NAMALWA (cell line): Measurements from ENCODE around the gene BAZ2B.

Experiments
- DNase-seq: peaks from one replicate; pipeline ENCODE4 v3.0.0-alpha.2; 2015; ENCODE audit warnings: low spot score

Gene BAZ2B

GRCh38 chr2:159615367-159616285 lies 722 bp downstream of the BAZ2B start:
- DNase-seq: no peak

DNA sequence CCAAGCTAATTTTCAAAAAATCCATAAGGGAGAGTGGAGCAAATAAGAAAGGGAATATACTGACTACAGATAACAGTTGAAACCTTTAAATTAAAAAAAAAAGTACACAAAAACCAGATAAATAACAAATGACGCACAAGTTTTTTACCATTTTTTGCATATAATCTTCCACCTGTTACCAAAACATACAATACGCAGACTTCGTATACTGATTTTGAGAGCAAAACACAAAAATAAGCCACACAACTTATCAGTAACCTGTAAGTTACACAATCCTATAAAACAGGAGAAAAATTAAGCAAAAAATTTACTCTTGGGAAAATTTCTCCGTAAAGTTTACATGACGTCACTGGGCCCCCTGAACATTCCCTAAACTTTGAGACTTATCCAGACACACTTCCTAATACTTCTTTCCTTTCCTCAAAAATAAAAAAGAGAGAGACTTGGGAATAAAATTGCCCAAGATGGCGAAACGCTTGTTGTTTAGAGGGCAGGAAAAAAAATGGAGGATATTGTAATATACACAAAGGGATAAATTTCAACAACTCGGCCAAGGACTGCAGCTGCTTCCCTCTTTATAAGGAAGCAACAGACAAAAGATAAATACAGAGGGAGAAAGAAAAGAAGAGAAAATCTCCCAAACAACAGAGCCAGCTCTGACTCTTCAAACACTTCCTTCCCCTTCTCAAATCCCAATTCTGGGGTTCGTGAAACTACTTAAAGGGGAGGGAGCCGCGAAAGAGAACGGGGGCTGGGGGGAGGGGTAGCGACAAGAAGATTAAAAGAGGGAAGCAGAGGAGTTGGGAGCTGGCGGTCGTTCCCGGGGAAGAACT lies 1.6 kb downstream of the BAZ2B start:
- DNase-seq: no peak

DNA sequence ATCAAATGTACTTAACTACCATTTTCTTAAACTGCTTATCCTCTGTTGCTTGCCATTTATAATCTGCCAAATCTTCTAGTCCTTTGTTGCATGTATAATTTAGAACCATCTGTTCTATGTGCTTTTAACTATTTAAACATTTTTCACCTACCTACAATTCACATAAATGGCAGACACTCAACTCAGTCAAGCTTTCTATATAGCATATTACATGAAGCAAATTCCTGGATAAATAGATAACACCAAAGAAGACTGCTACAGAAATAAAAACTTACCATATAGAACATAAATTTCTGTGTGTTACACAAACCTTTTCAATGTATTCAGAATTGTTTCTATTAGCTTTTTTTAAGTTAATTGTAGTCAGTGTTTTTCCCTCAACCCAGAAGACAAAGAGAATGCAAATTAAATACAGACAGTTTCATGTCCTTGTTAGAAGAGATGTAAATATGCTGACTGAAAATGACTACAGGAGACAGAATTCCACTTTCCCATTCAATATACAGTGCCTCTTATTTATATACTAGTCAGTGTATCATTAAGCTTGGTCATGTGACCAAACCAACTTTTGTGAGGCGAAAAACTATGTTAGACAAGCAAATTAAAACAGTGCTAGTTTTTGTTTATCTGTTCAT lies 2.6 kb downstream of the BAZ2B start:
- DNase-seq: no peak

- no peak for DNase-seq
Measured at GRCh38 chr2:159613091-159613490, 3.3 kb downstream of the BAZ2B start.

GRCh38 chr2:159612255-159612901 lies 4.0 kb downstream of the BAZ2B start:
- DNase-seq: no peak

- no peak for DNase-seq
Measured at GRCh38 chr2:159609811-159610549, 6.4 kb downstream of the BAZ2B start.

- DNase-seq: no peak
Measured at GRCh38 chr2:159608723-159609308, 7.5 kb downstream of the BAZ2B start.

DNA sequence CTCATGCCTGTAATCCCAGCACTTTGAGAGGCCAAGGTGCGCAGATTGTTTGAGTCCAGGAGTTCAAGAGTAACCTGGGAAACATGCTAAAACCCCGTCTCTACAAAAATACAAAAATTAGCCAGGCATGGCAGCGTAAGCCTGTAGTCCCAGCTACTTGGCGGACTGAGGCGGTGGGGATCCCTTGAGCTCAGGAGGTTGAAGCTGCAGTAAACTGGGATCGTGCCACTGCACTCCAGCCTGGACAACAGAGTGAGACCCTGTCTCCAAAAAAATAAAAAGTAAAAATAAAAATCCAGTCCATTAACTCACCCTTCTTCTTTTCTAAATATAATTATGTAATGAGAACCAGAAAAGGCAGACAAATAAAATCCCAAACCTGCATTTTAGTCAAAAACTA lies 8.2 kb downstream of the BAZ2B start:
- DNase-seq: no peak

GRCh38 chr2:159606287-159606686 lies 10.1 kb downstream of the BAZ2B start:
- no peak for DNase-seq

- DNase-seq: no peak
Measured at GRCh38 chr2:159605441-159606178, 10.7 kb downstream of the BAZ2B start.

- DNase-seq: no peak
Measured at GRCh38 chr2:159604159-159604558, 12.2 kb downstream of the BAZ2B start.

- no peak for DNase-seq
Measured at GRCh38 chr2:159600752-159601151, 15.6 kb downstream of the BAZ2B start.

- DNase-seq: no peak
Measured at GRCh38 chr2:159595410-159596046, 20.8 kb downstream of the BAZ2B start.

GRCh38 chr2:159592441-159592840 lies 23.9 kb downstream of the BAZ2B start:
- no peak for DNase-seq

- DNase-seq: no peak
Measured at GRCh38 chr2:159591221-159591620, 25.1 kb downstream of the BAZ2B start.

DNA sequence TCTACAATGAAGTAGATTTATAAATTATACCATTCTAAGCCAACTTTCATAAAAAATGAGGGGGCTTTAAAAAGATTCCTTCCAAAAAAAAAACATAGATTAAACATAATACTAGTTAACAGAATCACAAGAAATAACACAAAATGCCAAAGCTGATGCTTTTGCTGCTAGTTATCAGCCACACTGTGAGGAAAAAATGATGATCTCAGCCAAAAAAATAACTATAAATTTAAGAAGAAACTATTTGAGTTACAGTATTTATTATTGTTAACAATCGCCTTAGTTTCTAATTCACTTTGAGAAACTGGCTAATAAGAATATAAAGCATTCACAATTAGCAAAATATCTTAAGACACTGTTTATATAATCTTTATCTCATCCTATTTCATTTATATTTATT lies 27.1 kb downstream of the BAZ2B start:
- no peak for DNase-seq

DNA sequence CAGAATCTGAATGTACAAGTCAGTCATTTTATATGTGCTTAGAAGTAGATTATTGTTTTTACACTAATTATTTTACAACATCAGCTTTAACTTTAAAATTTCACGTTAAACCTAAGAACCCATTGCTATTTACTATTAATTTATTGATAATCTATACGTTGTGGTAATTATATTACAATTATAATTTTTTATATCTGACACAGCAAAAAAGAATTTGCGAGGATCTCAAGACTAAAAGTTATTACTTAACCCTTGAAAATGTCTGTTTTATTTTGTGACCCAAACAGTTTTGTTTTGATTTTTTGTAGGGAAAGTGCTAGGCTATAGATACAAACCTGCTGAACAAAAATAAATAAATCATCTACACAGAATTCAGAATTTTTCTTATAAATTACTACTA lies 30.3 kb downstream of the BAZ2B start:
- no peak for DNase-seq

- no peak for DNase-seq
Measured at GRCh38 chr2:159585622-159586021, 30.7 kb downstream of the BAZ2B start.

DNA sequence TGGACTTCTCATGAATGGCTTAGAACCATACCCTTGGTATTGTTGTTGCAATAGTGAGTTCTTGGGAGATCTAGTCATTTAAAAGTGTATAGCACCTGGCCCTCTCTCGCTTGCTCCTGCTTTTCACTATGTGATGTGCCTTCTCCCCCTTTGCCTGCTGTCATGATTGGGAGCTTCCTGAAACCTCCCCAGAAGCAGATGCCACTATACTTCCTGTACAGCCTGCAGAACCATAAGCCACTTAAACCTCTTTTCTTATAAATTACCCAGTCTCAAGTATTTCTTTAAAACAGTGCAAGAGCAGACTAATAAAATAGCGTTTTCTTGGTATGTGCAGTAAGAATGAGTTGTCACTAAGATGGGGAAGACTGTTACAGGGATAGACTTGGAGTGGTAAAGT lies 31.6 kb downstream of the BAZ2B start:
- no peak for DNase-seq
